HuH-7.5 (cell line): ENCODE measurements around the gene PRSS16.
"Not testable (repeated sequence)": the region's sequence is repeated elsewhere in the genome, so short reads cannot be mapped to it uniquely, and the experiment has no call there.

Experiments used
- DNase-seq: peaks from one replicate; pipeline ENCODE4 v3.0.0; 2011; ENCODE audit warnings: low spot score

The PRSS16 gene

DNA sequence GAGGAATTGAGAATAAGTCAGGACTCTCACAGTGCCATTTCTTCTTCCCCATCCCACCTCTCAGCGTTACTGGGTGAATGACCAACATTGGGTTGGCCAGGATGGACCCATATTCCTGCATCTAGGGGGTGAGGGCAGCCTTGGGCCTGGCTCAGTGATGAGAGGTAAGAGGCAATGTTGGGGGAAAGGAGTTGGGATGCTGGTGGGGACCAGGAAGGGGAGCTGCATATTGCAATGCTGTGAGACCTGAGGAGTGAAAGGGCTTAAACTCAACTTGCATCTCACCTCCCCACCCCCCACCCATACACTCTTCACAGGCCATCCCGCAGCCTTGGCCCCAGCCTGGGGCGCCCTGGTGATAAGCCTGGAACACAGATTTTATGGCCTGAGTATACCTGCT is 1.3 kb downstream of the PRSS16 start:
- DNase-seq: no peak

DNA sequence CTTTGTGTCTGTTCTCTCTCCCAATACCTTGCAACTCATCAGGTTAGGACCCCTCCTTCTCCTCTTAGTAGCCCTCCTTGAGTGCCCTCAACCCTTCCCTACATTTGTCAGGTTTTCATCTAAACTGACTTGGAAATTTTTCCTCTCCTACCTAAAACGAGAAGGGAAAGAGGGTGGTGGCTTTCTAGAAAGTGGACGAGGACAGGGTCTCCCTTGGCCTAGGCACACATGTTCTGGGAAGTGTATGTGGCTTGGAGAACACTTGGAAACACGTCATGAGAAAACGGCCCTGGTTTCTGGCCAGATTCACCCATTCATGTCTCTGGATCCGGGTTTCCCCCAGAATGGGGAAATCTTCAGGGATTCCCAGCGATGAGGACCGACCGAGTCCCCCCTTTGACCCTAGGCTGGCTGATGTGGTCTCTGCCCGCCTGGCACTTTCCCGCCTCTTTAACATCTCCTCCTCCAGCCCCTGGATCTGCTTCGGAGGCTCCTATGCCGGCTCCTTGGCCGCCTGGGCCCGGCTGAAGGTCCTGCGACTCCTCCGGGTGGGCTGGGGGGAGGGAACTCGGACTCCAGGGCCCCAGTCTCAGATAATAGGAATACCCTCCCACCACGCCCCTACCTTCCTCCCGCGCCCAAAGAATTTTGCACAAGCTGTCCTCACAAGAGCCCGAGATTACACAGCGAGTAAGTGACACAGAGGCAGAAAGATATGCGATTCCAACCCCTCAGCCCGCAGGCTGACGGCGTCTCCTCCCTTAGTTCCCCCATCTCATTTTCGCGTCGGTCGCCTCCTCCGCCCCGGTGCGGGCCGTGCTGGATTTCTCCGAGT is 3.0 kb downstream of the PRSS16 start:
- DNase-seq: no peak

GRCh38 chr6:27251112-27251605 is 3.7 kb downstream of the PRSS16 start:
- DNase-seq: peak; percentile 65

DNA sequence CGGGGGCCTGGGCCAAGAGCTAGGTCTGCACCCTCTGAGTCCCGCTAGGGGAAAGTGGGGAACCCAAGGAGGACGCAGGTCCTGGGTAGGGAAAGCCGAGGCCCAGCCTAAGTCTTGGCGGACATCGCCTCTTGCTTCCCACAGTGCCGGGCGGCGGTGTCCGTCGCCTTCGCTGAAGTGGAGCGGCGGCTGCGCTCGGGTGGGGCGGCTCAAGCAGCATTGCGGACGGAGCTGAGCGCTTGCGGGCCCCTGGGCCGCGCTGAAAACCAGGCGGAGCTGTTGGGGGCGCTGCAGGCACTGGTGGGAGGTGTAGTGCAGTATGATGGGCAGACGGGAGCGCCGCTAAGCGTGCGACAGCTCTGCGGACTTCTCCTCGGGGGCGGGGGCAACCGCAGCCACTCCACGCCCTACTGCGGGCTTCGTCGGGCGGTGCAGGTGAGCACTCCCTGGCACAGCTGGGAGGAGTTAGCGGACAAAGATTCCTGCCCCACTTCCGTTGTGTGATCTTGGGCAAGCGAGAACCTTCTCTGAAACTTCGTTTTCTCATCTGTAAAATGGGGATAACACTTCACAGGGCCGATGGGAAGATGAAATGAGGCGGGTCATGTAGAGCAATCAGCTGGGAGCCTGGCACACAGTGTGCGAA is 4.2 kb downstream of the PRSS16 start:
- DNase-seq: peak; percentile 72

- DNase-seq: no peak
Observed at GRCh38 chr6:27254566-27254965, 7.1 kb downstream of the PRSS16 start.

DNA sequence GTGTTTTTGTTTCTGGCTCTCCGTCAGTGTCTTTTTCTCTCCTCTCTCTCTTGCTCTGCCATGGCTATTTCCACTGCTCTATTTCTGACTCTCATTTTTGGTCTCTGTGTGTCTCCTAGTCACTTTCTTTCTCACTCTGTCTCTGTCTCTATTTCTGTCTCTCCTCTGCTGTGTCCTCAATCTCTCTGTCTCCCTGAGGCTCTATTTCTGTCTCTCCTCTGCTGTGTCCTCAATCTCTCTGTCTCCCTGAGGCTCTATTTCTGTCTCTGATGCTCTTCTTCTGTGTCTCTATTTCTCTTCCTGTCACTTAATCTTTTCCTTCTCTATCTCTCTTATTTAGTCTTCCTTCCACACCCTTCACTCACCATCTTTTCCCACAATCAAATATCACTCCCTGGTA is 8.4 kb downstream of the PRSS16 start:
- DNase-seq: no peak

GRCh38 chr6:27260369-27260768 is 12.9 kb downstream of the PRSS16 start:
- no peak for DNase-seq

DNA sequence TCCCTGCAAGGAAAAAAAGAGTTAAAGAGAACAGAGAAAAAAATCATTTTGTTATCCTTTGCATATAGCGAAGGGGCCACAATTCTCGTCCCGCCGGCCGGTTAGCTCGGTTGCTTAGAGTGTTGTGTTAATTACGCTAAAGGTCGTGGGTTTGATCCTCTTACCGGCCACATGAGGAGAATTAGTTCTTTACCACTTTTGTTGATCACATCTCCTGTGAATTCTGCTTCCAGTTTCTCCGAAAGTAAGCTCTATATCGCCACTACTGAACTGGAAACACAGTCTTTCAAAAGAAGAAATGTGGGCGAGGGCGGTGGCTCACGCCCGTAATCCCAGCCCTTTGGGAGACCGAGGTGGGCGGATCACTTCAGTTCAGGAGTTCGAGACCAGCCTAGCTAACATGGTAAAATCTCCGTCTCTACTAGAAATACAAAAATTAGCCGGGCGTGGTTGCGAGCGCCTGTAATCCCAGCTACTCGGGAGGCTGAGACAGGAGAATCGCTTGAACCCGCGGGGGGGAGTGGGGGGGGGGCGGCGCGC is 13.4 kb downstream of the PRSS16 start:
- DNase-seq: no peak

DNA sequence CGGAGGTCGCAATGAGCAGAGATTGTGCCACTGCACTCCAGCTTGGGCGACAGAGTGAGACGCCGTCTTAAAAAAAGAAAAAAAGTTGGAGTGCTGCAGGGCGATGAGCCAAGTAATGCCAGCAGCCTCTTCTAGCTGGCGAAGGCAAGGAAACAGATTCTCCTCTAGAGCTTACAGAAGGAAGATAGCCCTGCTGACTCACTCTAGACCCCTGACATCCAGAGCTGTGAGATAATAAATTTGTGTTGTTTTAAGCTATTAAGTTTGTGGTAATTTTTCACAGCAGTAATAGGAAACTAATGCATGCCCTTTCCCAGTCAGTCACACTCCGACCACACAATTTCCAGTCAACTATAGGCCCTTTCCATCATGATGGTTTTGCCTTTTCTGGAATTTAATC is 16.4 kb downstream of the PRSS16 start:
- no peak for DNase-seq

DNA sequence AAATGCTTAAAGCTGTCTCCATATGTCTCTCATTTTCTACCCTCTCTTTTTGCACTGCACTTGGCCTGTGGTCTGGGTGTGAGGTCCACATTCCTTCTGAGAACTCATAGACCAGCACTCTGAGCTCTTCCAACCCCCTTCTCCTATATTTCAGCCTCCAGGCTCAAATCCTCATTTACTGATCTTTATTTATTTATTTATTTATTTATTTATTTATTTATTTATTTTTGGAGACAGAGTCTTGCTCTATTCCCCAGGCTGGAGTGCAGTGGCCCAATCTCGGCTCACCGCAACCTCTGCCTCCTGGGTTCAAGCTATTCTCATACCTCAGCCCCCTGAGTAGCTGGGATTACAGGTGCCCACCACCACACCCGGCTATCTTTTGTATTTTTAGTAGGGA is 19.5 kb downstream of the PRSS16 start:
- DNase-seq: not testable (repeated sequence)

DNA sequence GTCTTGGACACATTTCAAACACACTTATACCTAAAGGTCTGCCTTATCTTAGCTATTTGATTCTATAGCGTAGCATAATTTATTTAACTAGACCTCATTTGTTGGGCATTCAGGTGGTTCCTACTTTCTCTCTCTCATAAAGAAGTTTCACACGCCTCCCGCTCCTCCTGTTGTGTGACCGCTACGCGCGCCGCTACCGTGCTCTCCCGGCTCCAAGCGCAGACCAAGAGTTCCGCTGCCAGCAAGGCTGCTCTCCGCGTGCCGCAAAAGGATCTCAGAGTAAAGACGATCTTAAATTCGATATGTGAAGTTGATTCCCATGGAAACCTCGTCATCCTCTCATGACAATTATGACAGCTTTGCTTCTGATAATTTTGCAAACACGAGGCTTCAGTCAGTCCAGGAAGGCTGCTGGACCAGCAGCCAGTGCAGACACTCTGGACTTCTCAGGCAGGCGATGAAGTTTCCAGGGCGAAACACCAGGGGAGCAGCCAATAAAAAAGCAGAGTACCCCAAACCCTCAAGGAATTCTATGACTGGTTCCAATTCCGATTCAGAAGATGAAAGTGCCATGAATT is 20.4 kb downstream of the PRSS16 start:
- DNase-seq: no peak

DNA sequence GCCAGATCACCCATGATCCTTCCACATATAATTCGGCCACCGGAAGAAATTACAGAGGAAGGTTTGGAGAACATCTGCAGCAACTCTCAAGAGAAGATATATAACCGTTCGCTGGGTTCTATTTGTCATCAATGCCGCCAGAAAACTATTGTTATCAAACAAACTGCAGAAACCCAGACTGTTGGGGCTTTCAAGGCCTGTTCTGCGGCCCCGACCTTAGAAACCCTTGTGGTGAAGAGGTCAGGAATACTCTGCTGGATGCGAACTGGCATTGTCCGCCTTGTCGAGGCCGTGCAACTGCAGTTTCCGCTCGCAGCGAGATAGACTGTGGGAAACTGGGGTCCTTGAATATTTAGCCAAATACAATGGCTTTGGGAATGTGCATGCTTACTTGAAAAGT is 21.3 kb downstream of the PRSS16 start:
- no peak for DNase-seq

DNA sequence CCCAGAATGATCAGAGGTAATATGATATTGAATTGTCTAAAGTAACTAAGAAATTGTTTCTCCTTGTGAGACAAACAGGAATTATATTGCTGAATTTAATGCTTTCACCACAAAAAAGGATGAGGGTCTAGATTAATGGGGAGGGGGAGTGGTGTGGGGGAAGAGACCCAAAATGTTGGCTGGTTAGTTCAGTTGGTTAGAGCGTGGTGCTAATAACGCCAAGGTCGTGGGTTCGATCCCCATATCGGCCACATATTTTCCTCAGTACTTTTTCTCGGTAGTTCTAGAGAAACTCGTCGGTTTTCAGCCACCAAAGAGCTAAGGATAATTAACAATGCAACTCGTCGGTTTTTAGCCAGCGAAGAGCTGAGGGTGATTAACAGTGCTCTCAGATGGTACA is 26.3 kb downstream of the PRSS16 start:
- no peak for DNase-seq

- no peak for DNase-seq
Observed at GRCh38 chr6:27275025-27275956, 27.8 kb downstream of the PRSS16 start.

GRCh38 chr6:27279513-27280063 is 32.1 kb downstream of the PRSS16 start:
- DNase-seq: no peak

DNA sequence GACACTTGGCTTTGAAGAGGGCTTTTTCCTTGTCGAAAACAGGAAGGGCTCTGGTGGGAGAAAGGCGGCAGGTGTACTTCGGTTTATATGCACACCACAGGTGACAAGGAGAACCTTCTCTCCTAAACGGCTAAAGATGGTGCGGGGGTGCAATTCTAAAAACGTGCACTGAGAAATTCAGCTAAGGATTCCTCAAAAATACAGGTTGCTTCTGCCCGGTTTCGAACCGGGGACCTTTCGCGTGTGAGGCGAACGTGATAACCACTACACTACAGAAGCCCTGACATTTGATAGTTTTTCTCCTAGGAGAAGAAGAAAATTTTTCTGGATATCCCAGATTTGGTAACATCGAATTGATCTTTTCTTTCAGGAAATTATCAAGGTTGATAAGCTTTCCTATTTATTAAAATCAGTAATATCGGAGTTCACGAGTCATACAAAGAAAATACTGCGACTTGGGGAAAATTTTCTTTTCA is 32.6 kb downstream of the PRSS16 start:
- no peak for DNase-seq

DNA sequence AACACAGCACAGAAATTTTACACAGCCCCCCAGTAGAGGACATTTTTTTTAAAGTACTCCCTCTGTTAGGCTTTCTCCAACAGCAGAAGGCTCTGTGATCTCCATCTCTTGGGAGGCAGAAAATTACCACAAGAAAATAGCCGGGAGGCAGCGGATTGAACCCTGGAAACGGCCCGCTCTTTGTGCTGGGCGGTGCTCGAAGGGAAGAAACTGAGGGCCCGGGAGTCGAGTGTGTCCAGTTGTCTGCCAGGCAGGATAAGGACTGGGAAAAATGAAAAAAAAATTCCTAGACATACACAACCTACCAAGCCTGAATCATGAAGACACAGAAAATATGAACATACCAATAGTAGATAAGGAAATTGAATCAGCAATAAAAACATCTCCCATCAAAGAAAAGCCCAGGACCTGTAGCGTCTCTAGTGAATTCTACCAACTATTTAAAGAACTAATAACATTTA is 33.1 kb downstream of the PRSS16 start:
- no peak for DNase-seq

GRCh38 chr6:27281105-27281539 is 33.6 kb downstream of the PRSS16 start:
- no peak for DNase-seq

- no peak for DNase-seq
Observed at GRCh38 chr6:27281569-27281968, 34.1 kb downstream of the PRSS16 start.

- DNase-seq: no peak
Observed at GRCh38 chr6:27283279-27283678, 35.8 kb downstream of the PRSS16 start.

GRCh38 chr6:27286141-27286540 is 38.6 kb downstream of the PRSS16 start:
- DNase-seq: no peak
